ENCODE results near the gene SWAP70.

Gene SWAP70

GRCh38 chr11:9639099-9639498 is 24.8 kb upstream of the SWAP70 start:
- H3K4me3 ChIP-seq (ENCODE audit: low read length), result no peak overlapping the region
- DNase-seq (ENCODE audit: low read depth), result no peak
- TF ChIP-seq CTCF (conservative IDR thresholded peaks at IDR 0.05; ENCODE audit: low read depth, low read length), result no peak

GRCh38 chr11:9639985-9640384 is 23.9 kb upstream of the SWAP70 start:
- no peak for TF ChIP-seq CTCF (conservative IDR thresholded peaks at IDR 0.05; ENCODE audit: low read depth, low read length)
- no peak overlapping the region for H3K4me3 ChIP-seq (ENCODE audit: low read length)
- DNase-seq (ENCODE audit: low read depth), result no peak

- no peak overlapping the region for H3K4me3 ChIP-seq (ENCODE audit: low read length)
- no peak for TF ChIP-seq CTCF (conservative IDR thresholded peaks at IDR 0.05; ENCODE audit: low read depth, low read length)
- no peak for DNase-seq (ENCODE audit: low read depth)
Observed at GRCh38 chr11:9642894-9643293, 21.0 kb upstream of the SWAP70 start.

GRCh38 chr11:9643751-9644150 is 20.1 kb upstream of the SWAP70 start:
- TF ChIP-seq CTCF (conservative IDR thresholded peaks at IDR 0.05; ENCODE audit: low read depth, low read length), result no peak
- no peak for DNase-seq (ENCODE audit: low read depth)
- H3K4me3 ChIP-seq (ENCODE audit: low read length), result no peak overlapping the region

- no peak for TF ChIP-seq CTCF (conservative IDR thresholded peaks at IDR 0.05; ENCODE audit: low read depth, low read length)
- no peak overlapping the region for H3K4me3 ChIP-seq (ENCODE audit: low read length)
- no peak for DNase-seq (ENCODE audit: low read depth)
Observed at GRCh38 chr11:9645881-9646280, 18.0 kb upstream of the SWAP70 start.

GRCh38 chr11:9646324-9646723 is 17.6 kb upstream of the SWAP70 start:
- no peak for DNase-seq (ENCODE audit: low read depth)
- H3K4me3 ChIP-seq (ENCODE audit: low read length), result no peak overlapping the region

GRCh38 chr11:9651481-9651880 is 12.4 kb upstream of the SWAP70 start:
- DNase-seq (ENCODE audit: low read depth), result no peak
- no peak for TF ChIP-seq CTCF (conservative IDR thresholded peaks at IDR 0.05; ENCODE audit: low read depth, low read length)
- H3K4me3 ChIP-seq (ENCODE audit: low read length), result no peak overlapping the region

More at GRCh38 chr11:9646324-9646723, 17.6 kb upstream of the SWAP70 start:
- TF ChIP-seq CTCF (conservative IDR thresholded peaks at IDR 0.05; ENCODE audit: low read depth, low read length), result no peak
